Measurements from ENCODE around the gene OR1F1. TPM values are rescaled to one million over a fixed set of nuclear protein-coding genes. Genes with fewer than 3 reads are reported as not detected.
"Not testable (repeated sequence)": the region's sequence is repeated elsewhere in the genome, so short reads cannot be mapped to it uniquely, and the experiment has no call there.

The OR1F1 gene
- total RNA-seq: not detected

- DNase-seq: no peak
Observed at GRCh38 chr16:3187798-3188674, at the start of gene OR1F1. Gene OR1F1 (plus strand): TSS chr16:3188204.

- no peak for DNase-seq
Observed at GRCh38 chr16:3138342-3138741, 49.7 kb upstream of the OR1F1 start.

GRCh38 chr16:3138823-3139426, 49.1 kb upstream of the OR1F1 start:
- DNase-seq: no peak

- DNase-seq: not testable (repeated sequence)
Observed at GRCh38 chr16:3139561-3139960, 48.4 kb upstream of the OR1F1 start.

GRCh38 chr16:3140603-3141427, 47.2 kb upstream of the OR1F1 start:
- no peak for DNase-seq

GRCh38 chr16:3141781-3142311, 46.2 kb upstream of the OR1F1 start:
- no peak for DNase-seq

- DNase-seq: no peak
Observed at GRCh38 chr16:3142327-3142726, 45.7 kb upstream of the OR1F1 start.

- DNase-seq: no peak
Observed at GRCh38 chr16:3142770-3143169, 45.2 kb upstream of the OR1F1 start.

GRCh38 chr16:3143189-3143588, 44.8 kb upstream of the OR1F1 start:
- DNase-seq: no peak

- DNase-seq: no peak
Observed at GRCh38 chr16:3143598-3144320, 44.2 kb upstream of the OR1F1 start.

- DNase-seq: no peak
Observed at GRCh38 chr16:3144321-3144983, 43.6 kb upstream of the OR1F1 start.

GRCh38 chr16:3145151-3145550, 42.9 kb upstream of the OR1F1 start:
- no peak for DNase-seq

- no peak for DNase-seq
Observed at GRCh38 chr16:3145660-3146059, 42.3 kb upstream of the OR1F1 start.

GRCh38 chr16:3147046-3147756, 40.8 kb upstream of the OR1F1 start:
- DNase-seq: no peak

- DNase-seq: no peak
Observed at GRCh38 chr16:3147757-3148104, 40.3 kb upstream of the OR1F1 start.

GRCh38 chr16:3148256-3149192, 39.5 kb upstream of the OR1F1 start:
- DNase-seq: no peak

- DNase-seq: no peak
Observed at GRCh38 chr16:3149193-3149530, 38.8 kb upstream of the OR1F1 start.

- peak; percentile 57 for DNase-seq
Observed at GRCh38 chr16:3149630-3150345, 38.2 kb upstream of the OR1F1 start.
